GM19397 (cell line): Measurements from ENCODE around the gene NMT1.

Source experiments
- ATAC-seq: cut with Tn5 transposase; IDR thresholded peaks from one replicate; pipeline ENCODE4 v1.9.1; 2021; ENCODE audit warnings: mild to moderate bottlenecking, moderate library complexity; ENCODE audit not compliant: unreplicated experiment

NMT1 gene

DNA sequence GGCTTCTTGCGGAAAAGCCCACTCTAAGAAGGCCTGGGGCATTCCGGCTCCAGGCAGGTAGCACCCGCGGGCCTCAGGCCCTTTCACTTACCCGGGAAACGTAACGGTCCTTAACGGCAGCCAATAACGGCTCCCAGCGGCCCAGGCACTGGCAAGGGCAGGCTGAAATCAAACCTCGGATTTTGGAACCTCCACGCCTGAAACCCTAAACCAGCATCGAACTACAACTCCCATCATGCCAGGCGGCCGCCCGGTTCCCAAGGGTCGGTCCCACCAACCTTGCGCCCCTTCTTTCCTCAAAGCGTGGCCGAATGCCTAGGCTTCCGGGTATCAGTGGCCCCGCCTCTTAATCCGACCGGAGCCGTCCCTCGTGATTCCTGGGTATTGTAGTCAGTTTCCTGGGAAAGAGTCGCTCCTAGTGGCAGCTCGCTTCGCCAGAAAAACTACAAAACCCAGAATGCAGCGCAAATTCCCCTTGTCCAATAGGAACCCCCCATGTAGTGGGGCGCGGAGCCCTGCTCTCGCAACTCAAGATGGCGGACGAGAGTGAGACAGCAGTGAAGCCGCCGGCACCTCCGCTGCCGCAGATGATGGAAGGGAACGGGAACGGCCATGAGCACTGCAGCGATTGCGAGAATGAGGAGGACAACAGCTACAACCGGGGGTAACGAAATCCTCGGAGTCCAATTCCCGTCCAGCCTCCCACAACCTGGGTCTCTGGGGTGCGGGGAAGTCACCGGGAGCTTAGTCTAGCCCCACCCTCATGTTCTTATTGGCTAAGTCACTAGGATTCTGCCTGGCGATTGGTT lies at the start of gene NMT1:
NMT1 (plus strand) TSS at position 521 of the 809 bp plus-strand sequence; CDS start at position 534, 13 bp downstream.
- peak; percentile 89 for ATAC-seq

GRCh38 chr17:45011767-45012166 lies 49.4 kb upstream of the NMT1 start:
- ATAC-seq, result no peak

DNA sequence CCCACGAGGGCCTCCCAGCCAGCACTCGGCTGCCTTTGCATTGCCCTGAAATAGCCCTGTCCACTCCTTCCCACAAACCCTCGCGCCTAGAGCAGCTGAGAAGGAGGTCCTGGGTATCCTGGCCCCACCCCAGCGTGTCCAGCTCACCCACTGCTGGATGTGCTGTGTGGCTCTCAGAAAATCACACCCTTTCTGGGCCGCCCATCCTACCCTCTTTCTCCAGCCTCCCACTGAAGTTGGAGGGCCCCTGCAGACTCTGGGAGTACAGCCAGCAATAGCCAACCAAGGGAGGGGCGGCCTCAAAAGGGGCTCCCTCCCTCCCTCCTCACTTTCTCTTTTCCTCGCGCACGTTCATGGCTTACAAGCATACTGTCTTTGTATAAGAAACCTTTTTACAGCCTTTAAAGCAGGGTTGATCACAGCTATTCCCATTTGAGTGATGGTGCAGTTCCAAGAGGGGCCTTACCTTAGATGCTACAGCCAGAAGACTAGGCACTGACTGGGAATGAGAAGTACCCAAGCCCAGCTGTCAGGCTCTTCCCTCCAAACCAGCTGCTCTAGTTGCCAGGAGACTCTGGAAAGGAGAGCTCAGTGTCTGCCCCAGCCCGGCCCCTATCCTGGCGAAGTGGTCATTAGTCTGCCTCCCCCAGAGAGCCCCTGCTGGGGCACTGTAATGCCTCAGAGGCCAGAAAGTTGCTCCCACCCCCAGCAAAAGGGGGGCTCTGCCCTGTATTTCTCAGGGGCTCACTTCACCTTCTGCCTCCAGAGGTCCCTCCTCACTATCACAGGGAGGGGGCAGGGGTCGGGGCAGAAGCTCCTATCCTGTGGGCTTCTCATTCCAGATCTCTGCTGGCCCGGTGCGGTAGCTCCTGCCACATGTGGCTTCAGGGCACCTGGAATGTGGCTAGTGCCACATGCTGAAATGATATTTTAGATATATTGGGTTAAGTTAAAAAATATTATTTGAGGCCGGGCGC lies 47.8 kb upstream of the NMT1 start:
- ATAC-seq, result no peak

DNA sequence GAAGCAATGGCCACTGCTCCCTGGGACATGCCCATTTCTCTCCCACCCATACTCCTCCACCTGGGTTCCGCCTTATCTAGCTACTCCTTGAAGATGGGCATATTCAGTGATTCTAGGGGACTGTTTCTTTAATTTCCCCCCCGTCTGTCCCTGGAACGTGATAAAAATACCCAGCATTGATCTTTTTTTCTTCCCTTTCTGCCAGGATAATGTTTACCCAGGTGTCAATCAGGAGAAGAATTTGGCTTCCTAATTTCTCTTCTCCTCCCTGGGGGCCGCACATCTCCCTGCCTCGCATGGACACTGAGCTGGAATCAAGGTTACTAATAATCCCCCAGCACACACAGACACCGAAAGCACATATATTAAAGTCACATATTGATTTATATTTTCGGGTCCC lies 44.9 kb upstream of the NMT1 start:
- no peak for ATAC-seq

GRCh38 chr17:45016823-45017222 lies 44.3 kb upstream of the NMT1 start:
- no peak for ATAC-seq

DNA sequence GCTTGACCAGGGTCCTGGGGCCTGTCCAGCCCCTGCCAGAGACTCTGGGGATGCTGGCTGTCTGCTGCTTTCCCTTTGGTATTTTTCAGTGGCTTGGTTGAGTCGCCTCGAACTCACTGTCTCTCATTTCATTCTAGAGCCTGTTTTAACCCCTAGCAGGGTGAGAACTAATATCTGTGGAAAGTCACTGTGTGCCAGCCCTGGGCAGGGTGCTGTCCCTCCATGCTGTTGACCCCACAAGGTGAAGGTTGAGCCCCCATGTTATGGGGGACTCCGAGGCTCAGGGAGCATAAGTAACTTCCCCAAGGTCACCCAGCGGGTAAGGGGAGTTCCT lies 42.6 kb upstream of the NMT1 start:
- no peak for ATAC-seq

- ATAC-seq, result no peak
Observed at GRCh38 chr17:45018848-45019711, 42.0 kb upstream of the NMT1 start.

- no peak for ATAC-seq
Observed at GRCh38 chr17:45020354-45021138, 40.6 kb upstream of the NMT1 start.

- peak; percentile 57 for ATAC-seq
Observed at GRCh38 chr17:45021607-45022287, 39.4 kb upstream of the NMT1 start.

DNA sequence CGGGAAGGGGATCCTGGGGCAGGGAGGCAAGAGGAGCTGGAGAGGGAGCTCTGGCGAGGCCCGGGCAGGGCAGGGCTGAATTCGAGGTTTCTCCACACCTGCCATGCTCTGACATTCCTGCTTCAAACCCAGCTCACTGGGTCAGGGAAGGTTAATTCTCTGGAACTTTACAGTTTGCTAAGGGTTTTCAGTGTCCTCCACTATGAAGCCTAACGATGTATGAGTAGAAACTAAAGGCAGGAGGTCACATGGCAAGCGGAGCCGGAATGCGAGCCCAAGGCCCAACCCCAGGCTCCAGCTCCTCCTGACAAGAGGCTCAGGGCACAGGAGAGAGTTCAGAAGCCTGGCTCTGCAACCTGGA lies 38.8 kb upstream of the NMT1 start:
- ATAC-seq, result no peak

DNA sequence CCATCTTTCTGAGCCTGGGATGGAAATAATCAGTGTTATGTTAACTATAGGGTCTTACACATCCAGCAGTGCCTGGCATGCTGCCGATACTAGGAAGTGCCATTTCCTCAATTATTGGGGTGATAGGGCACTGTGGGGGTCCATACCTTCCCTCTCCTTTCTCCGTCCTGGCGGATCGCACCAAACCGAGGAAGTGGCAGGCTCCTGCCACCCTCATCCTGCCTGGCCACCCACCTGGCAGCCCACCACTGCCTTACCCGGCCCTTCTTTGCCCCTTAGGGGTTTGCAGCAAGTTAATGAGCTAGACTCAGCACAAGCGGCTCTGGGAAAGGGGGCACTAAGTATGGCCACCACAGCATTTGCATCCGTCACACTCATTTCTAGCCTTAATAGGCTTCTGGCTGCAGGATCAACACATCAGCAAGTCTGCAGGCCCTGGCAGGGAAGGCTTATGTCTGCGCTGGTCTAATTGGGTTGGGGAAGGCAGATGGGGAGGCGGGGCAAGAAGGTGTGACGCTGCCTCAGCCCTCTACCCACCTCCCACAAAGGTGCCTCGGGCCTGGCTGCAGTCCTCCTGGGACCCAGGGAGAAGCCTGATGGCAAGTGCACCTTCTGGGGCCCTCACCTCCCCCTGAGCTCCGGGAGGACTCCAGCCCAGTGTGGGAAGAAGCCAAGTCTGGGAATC lies 38.3 kb upstream of the NMT1 start:
- no peak for ATAC-seq

GRCh38 chr17:45029096-45029495 lies 32.0 kb upstream of the NMT1 start:
- no peak for ATAC-seq

- ATAC-seq, result no peak
Observed at GRCh38 chr17:45029758-45030423, 31.2 kb upstream of the NMT1 start.

DNA sequence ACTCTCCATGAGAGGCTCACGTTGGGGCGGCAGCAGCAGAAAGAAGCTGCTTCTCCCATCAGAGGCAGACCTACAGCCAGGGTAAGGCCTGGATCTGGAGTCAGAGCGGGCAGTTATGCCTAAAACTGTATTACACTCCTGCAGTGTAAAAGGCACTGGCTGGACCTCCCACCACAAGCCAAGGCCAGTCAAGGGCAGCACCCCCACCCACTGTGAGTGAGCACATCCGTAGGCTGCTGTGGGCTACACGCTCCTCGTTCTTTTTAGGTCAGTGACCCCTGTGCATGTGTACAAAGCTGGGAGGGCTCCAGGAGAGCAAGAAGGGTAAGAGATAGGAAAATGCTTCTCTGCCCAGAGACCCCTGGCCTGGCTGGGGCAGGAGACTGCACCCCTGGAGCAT lies 30.4 kb upstream of the NMT1 start:
- no peak for ATAC-seq

DNA sequence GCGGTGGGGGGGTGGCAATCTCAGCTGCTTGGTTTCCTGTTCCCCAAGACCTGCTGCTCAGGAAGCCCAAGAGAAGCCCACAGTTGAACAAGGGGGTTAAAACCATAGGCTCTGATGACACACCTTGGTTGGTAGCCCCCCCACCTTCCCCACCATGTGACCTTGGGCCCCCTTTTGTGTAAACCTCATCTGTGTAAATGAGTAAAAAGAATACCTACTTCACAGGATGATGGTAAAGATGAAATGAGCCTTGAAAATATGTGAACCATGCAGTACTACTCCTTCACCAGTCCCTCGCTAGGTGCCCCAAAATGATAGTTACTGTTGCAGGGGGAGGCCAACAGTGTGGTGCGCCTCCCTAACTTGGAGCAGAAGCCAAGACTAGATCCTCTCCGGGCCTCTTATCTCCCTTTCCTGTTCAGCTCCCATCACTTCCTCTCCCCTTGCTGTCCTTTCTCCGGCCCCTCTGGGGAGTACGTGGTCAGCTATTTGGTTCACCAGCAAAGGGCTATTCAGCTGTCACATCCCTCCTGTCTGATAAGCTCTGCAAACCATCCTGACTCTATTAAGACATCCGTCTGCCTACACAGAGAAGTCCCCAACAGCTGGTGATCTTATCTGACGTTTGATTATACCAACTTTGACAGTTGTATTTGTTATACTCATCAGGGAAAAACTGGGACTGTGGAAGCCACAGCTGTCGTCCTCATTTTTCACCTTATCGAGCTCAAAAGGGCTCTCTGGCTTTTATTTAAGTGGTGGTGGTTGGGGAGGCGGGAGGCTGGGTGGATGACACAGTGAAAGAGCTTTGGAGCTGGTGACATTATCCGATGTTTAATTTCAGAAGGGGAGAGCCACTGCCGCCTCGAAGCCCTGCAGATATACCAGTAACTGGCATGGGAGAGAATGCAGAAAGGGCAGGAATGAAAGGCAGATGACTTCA lies 29.6 kb upstream of the NMT1 start:
- no peak for ATAC-seq

DNA sequence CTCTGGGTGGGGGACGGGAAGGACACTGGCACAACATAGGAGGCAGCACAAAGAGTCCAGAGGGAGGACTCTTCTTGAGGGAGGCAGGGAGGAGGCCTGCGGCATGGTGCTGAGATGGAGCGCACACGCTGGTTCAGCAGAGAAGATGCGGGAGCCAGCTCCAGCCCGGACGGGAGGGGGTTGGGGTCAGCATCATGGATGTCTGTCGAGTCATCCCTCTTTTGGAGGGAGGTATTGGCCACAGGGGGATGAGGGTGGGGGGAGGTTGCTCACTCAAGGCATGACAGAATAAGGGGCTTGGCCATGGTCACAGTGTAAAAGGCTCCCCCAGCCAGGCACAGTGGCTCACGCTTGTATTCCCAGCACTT lies 29.0 kb upstream of the NMT1 start:
- no peak for ATAC-seq

GRCh38 chr17:45034599-45034998 lies 26.5 kb upstream of the NMT1 start:
- ATAC-seq, result no peak

- ATAC-seq, result no peak
Observed at GRCh38 chr17:45035848-45036247, 25.3 kb upstream of the NMT1 start.
